ENCODE data around the gene KIAA1958.

KIAA1958 gene

DNA sequence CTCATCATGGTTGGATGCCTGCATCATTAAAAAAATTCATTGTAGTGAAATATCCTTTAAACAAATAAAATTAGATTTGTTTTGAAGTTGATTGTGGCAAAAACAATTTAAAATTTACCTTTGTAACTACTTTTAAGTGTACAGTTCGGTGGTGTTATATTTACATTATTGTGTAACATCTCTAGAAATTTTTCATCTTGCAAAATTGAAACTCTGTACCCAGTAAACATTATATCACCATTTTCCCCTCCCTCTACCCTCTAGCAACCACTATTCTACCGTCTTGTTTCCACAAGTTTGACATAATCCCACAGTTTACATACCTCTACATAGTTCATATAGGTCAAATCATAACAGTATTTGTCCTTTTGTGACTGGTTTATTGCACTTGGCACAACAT is 2.0 kb upstream of the KIAA1958 start:
- CTCF ChIA-PET, result interaction anchor here (0.7 to 1.7 kb wide), 2 partner anchors 16 to 112 kb away, joined by 4 to 6 read pairs; no protein-coding TSS in a partner anchor
- TF ChIP-seq, protein P1, sequence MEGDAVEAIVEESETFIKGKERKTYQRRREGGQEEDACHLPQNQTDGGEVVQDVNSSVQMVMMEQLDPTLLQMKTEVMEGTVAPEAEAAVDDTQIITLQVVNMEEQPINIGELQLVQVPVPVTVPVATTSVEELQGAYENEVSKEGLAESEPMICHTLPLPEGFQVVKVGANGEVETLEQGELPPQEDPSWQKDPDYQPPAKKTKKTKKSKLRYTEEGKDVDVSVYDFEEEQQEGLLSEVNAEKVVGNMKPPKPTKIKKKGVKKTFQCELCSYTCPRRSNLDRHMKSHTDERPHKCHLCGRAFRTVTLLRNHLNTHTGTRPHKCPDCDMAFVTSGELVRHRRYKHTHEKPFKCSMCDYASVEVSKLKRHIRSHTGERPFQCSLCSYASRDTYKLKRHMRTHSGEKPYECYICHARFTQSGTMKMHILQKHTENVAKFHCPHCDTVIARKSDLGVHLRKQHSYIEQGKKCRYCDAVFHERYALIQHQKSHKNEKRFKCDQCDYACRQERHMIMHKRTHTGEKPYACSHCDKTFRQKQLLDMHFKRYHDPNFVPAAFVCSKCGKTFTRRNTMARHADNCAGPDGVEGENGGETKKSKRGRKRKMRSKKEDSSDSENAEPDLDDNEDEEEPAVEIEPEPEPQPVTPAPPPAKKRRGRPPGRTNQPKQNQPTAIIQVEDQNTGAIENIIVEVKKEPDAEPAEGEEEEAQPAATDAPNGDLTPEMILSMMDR (conservative IDR thresholded peaks at IDR 0.05; ENCODE audit: low read depth), result no peak
- no peak for DNase-seq (ENCODE audit: low spot score)
- POLR2A ChIA-PET (ENCODE audit: low non-redundant PET), result no interaction called here
- no peak overlapping the region for H3K27ac ChIP-seq

DNA sequence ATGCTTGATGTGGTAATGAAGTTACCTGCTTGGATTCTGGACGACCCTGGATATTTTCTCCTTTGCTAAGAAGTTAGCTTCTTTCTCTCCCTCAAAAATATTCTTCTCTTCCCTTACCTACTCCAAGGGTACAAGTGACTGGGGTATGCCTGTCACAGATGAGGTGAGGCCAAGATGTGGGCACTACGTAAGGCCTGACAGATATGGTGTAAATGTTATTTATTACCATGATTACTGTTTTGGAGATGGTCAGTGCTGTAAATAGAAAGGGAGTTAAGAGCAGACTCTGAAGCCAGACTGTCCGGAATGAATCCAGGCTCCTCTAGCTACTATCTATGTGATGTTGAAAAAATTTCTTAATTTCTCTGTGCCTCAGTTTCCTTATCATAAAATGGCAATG is 1.1 kb upstream of the KIAA1958 start:
- CTCF ChIA-PET, result interaction anchor here (0.5 to 1.0 kb wide), 3 partner anchors 27 to 189 kb away, joined by 3 to 4 read pairs (median 3); no protein-coding TSS in a partner anchor
- H3K27ac ChIP-seq, result no peak overlapping the region
- no peak for DNase-seq (ENCODE audit: low spot score)
- TF ChIP-seq, protein P1 (conservative IDR thresholded peaks at IDR 0.05; ENCODE audit: low read depth), result no peak
- POLR2A ChIA-PET (ENCODE audit: low non-redundant PET), result interaction anchor here (0.5 to 1.8 kb wide), 4 partner anchors 9 to 887 kb away, joined by 3 to 7 read pairs (median 4); partner anchors contain the start of gene INIP

DNA sequence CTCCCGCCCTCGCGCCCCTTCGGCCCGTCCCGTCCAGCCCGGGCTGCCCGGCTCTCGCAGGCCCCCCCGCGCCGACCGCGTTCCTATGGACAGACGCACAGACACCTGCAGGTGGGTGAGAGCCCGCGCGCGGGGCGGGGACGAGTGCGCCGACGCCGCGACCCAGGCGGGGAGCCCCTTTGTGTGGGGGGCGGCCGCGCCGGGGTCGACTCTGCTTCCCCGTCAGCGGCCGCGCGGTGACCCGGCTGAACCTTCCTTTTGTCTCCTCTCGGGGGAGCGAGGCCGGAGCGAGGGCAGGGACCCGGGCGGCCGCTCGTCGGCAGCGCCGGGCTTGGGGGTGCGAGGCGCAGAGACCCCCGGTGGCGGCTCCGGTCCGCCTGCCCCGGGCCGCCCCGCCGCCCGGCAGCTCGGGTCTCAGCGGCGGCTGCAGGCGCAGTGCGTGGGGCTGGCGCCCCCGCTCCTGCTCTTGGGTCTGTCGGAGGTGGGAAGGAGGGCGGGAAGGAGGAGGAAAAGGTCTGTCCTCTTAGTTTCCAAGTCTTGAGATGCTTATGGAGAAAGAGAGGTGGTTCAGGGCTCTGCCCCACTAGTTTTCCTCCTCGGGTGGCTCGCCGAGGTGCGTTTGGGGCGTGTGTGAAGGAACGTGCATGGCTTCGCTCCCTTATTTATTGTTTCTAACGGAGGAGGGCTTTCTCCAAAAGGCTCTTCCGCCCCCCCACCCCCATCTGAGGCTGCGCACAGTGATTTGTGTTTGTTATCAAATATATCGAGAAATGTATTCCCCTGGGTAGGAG is 576 bp downstream of the KIAA1958 start:
- DNase-seq (ENCODE audit: low spot score), result peak; percentile 81
- H3K27ac ChIP-seq, result peak overlapping the region; percentile 72
- TF ChIP-seq, protein P1 (conservative IDR thresholded peaks at IDR 0.05; ENCODE audit: low read depth), result no peak
- ChIA-PET CTCF (interaction anchor here (0.7 to 0.9 kb wide), 2 partner anchors 25 to 107 kb away, joined by 3 to 4 read pairs; partner anchors contain the start of gene HSDL2), POLR2A (ENCODE audit: low non-redundant PET) (interaction anchor here (0.5 to 1.8 kb wide), 4 partner anchors 95 to 231 kb away, joined by 3 to 7 read pairs (median 3); partner anchors contain the start of genes HSDL2 and INIP)

DNA sequence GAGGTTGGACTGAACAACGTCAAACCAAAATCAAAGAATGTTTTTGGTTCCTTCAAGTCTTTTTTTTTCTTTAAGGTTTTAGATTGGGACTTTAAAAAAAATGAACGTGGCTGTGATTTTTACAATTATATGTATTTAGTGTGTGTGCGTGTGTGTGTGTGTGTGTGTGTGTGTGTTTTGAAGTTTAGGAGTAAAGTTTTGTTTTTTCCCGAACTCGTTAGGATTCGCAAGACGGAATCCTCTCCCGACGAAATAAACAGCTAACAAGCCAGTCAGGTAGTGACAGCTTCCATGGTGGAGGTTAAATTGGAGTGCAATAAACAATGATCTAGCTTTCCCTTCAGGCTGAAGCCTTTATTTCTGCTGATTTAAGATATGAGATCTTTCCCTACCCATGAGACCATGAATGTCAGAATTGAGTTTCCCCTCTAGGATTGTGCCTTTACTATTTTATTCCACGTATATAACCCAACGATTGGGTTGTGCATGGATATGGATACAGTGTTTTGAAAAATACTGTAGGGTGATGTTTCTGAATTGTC is 1.2 kb downstream of the KIAA1958 start:
- ChIA-PET CTCF (interaction anchor here (0.6 to 0.9 kb wide), 2 partner anchors 24 to 45 kb away, joined by 3 to 4 read pairs; no protein-coding TSS in a partner anchor), POLR2A (ENCODE audit: low non-redundant PET) (interaction anchor here (0.9 kb wide), 1 partner anchor 9 kb away, joined by 4 read pairs; no protein-coding TSS in a partner anchor)
- TF ChIP-seq, protein P1 (conservative IDR thresholded peaks at IDR 0.05; ENCODE audit: low read depth), result no peak
- H3K27ac ChIP-seq, result peak overlapping the region; percentile 72
- peak; percentile 12 for DNase-seq (ENCODE audit: low spot score)

DNA sequence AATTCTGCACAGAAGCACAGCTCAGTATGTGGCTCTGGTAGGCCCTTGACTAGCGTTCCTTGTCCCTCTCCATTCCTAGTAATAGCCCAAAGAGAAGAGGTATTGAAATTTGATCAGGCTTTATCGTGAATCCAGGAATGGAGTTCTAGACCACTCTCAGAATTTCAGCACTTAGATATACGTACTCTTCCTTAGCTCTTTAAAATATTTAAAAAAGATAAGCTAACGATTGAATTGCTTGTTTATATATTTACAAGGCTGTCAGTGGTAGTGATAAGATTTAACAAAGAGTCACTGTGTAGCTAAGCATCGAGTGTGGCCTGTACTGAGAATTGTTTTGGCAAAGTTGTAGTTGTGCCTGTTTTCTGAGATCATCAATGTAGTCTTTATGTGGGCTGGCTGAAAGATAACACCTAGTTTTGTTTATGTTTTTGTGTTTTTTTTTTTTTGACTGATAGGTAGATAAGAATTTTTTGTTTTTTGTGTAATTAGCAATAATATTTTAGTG is 2.5 kb downstream of the KIAA1958 start:
- no peak overlapping the region for H3K27ac ChIP-seq
- TF ChIP-seq, protein P1 (conservative IDR thresholded peaks at IDR 0.05; ENCODE audit: low read depth), result no peak
- POLR2A ChIA-PET (ENCODE audit: low non-redundant PET), result interaction anchor here (0.6 kb wide), 1 partner anchor 13 kb away, joined by 3 read pairs; no protein-coding TSS in a partner anchor
- DNase-seq (ENCODE audit: low spot score), result no peak
- CTCF ChIA-PET, result interaction anchor here (0.6 to 0.7 kb wide), 3 partner anchors 15 to 223 kb away, joined by 3 to 7 read pairs (median 3); no protein-coding TSS in a partner anchor
